Neural progenitor cell (in vitro differentiated cells): ENCODE results near the gene DPYD.

Experiments
- CTCF ChIP-seq: fragments of 200-600 bp; sonication (generic); IDR thresholded peaks from 2 replicates; pipeline ENCODE4 v1.5.1; 2017; ENCODE audit warnings: antibody characterized with exemption, mild to moderate bottlenecking
- EZH2 ChIP-seq: fragments of 200-600 bp; sonication (generic); IDR thresholded peaks from 2 replicates; pipeline ENCODE4 v1.6.1; 2017; ENCODE audit warnings: antibody characterized with exemption, mild to moderate bottlenecking, moderate library complexity
- EZH2phosphoT487 ChIP-seq: fragments of 200-600 bp; sonication (generic); IDR thresholded peaks from 2 replicates; pipeline ENCODE4 v1.6.1; 2017; ENCODE audit warnings: antibody characterized with exemption

GRCh38 chr1:97632776-97633175, 288.1 kb downstream of the DPYD start:
- TF ChIP-seq CTCF (no peak), EZH2 (no peak), EZH2phosphoT487 (no peak)
